ENCODE data around the gene C17orf78. TPM values are rescaled to one million over a fixed set of nuclear protein-coding genes. Genes with fewer than 3 reads are reported as not detected.

The C17orf78 gene
- not detected in 2 replicates for polyA plus RNA-seq (2012; rRNA removed)
- not detected in 2 replicates for polyA plus RNA-seq (2012; cell fraction: cytosol; rRNA removed)
- not detected in 2 replicates for polyA plus RNA-seq (2012; cell fraction: nucleus; rRNA removed)

DNA sequence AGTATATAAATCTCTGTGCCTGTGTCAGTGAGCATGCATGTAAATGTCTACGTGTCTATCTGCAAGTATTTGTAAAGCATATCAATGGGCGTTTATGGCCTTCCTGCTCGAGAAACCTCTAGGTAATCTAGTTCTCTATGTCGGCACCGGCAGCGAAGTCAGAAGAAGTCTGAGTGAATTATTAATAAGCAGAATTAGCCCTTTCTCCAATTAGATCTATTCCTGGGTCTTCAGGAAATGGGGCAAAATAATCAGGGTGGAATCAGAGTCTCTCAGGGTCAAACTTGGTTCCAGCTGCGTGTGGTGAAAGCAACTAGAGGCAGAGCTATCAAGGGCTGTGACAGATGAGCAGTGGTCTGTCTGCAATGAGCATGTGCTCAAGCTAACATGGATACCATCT is at the start of gene C17orf78:
Gene C17orf78, plus strand, starts transcription at position 280 of the 400 bp plus-strand sequence. Its CDS starts 108 bp downstream, at position 388.
- Histone ChIP-seq H3K27me3 (ENCODE audit: insufficient read depth) (no peaks in the 10 kb centered on the region), H4K20me1 (ENCODE audit: insufficient read depth) (no peaks in the 10 kb centered on the region), H3K4me1 (ENCODE audit: control insufficient read depth in 1 of 2, insufficient read depth in 2 of 2, low read depth in 1 of 2, low read length in 1 of 2) (no peaks in the 10 kb centered on the region), H3K79me2 (ENCODE audit: insufficient read depth) (no peaks in the 10 kb centered on the region), H3K9me2 (no peaks in the 10 kb centered on the region), H3F3A (replicated peaks; ENCODE audit: insufficient read depth) (peaks cover 8% of the 10 kb centered on the region), H3K36me3 (replicated peaks in 1 of 2; ENCODE audit: control insufficient read depth in 1 of 2, insufficient read depth in 2 of 2, low read length in 1 of 2) (no peaks in the 10 kb centered on the region), H2AFZ (ENCODE audit: low read depth) (no peak within 1 kb of the TSS), H3K27ac (ENCODE audit: low read depth in 2 of 2, low read length in 1 of 2) (no peak within 1 kb of the TSS), H3K9me3 (no peaks in the 10 kb centered on the region), H3K4me2 (no peak within 1 kb of the TSS), H3K9ac (no peak within 1 kb of the TSS), H3K4me3 (ENCODE audit: low read depth in 2 of 2, low read length in 1 of 2) (no peak within 1 kb of the TSS)
- DNase-seq: no peak
- WGBS (ENCODE audit: low lambda C conversion rate): 95% methylated on average over 7 of the region's 7 CpGs
- ChIA-PET CTCF (interaction anchor here (0.6 to 6.7 kb wide), 5 partner anchors 10 to 22 kb away, joined by 3 to 101 read pairs (median 7); no protein-coding TSS in a partner anchor), POLR2A (interaction anchor here (0.5 to 0.7 kb wide), 2 partner anchors 16 to 112 kb away, joined by 3 to 5 read pairs; no protein-coding TSS in a partner anchor)
- no peak for TF ChIP-seq FOXJ3 (CRISPR knock-in tag; IDR thresholded peaks at IDR 0.05)
- TF ChIP-seq GATA2 (CRISPR knock-in tag; IDR thresholded peaks at IDR 0.05): no peak
- no peak for TF ChIP-seq TAF1 (IDR thresholded peaks at IDR 0.05; ENCODE audit: borderline replicate concordance, low read depth, low read length)
- no peak for TF ChIP-seq FOXM1 (IDR thresholded peaks at IDR 0.05; ENCODE audit: low read depth)
- TF ChIP-seq MEF2A (IDR thresholded peaks at IDR 0.05; ENCODE audit: borderline replicate concordance, low read depth): no peak
- TF ChIP-seq, protein P1, sequence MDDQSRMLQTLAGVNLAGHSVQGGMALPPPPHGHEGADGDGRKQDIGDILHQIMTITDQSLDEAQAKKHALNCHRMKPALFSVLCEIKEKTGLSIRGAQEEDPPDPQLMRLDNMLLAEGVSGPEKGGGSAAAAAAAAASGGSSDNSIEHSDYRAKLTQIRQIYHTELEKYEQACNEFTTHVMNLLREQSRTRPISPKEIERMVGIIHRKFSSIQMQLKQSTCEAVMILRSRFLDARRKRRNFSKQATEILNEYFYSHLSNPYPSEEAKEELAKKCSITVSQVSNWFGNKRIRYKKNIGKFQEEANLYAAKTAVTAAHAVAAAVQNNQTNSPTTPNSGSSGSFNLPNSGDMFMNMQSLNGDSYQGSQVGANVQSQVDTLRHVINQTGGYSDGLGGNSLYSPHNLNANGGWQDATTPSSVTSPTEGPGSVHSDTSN (IDR thresholded peaks at IDR 0.05): no peak
- TF ChIP-seq SIN3A (IDR thresholded peaks at IDR 0.05; ENCODE audit: borderline replicate concordance, low read depth, low read length): no peak
- TF ChIP-seq NRF1 (IDR thresholded peaks at IDR 0.05; ENCODE audit: low read depth, low read length): no peak
- TF ChIP-seq, protein P2, sequence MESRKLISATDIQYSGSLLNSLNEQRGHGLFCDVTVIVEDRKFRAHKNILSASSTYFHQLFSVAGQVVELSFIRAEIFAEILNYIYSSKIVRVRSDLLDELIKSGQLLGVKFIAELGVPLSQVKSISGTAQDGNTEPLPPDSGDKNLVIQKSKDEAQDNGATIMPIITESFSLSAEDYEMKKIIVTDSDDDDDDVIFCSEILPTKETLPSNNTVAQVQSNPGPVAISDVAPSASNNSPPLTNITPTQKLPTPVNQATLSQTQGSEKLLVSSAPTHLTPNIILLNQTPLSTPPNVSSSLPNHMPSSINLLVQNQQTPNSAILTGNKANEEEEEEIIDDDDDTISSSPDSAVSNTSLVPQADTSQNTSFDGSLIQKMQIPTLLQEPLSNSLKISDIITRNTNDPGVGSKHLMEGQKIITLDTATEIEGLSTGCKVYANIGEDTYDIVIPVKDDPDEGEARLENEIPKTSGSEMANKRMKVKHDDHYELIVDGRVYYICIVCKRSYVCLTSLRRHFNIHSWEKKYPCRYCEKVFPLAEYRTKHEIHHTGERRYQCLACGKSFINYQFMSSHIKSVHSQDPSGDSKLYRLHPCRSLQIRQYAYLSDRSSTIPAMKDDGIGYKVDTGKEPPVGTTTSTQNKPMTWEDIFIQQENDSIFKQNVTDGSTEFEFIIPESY (IDR thresholded peaks at IDR 0.05; ENCODE audit: borderline replicate concordance, low read depth): no peak
- no peak for TF ChIP-seq FOSL2 (IDR thresholded peaks at IDR 0.05; ENCODE audit: borderline replicate concordance, low read depth)
- TF ChIP-seq, protein P3, sequence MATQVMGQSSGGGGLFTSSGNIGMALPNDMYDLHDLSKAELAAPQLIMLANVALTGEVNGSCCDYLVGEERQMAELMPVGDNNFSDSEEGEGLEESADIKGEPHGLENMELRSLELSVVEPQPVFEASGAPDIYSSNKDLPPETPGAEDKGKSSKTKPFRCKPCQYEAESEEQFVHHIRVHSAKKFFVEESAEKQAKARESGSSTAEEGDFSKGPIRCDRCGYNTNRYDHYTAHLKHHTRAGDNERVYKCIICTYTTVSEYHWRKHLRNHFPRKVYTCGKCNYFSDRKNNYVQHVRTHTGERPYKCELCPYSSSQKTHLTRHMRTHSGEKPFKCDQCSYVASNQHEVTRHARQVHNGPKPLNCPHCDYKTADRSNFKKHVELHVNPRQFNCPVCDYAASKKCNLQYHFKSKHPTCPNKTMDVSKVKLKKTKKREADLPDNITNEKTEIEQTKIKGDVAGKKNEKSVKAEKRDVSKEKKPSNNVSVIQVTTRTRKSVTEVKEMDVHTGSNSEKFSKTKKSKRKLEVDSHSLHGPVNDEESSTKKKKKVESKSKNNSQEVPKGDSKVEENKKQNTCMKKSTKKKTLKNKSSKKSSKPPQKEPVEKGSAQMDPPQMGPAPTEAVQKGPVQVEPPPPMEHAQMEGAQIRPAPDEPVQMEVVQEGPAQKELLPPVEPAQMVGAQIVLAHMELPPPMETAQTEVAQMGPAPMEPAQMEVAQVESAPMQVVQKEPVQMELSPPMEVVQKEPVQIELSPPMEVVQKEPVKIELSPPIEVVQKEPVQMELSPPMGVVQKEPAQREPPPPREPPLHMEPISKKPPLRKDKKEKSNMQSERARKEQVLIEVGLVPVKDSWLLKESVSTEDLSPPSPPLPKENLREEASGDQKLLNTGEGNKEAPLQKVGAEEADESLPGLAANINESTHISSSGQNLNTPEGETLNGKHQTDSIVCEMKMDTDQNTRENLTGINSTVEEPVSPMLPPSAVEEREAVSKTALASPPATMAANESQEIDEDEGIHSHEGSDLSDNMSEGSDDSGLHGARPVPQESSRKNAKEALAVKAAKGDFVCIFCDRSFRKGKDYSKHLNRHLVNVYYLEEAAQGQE (IDR thresholded peaks at IDR 0.05; ENCODE audit: low read depth, low read length): no peak
- no peak for TF ChIP-seq RCOR1 (IDR thresholded peaks at IDR 0.05; ENCODE audit: low read length)
- no peak for TF ChIP-seq ELF1 (IDR thresholded peaks at IDR 0.05)
- TF ChIP-seq JUND (IDR thresholded peaks at IDR 0.05): no peak
- TF ChIP-seq MXI1 (IDR thresholded peaks at IDR 0.05; ENCODE audit: low read depth, low read length): no peak
- TF ChIP-seq, protein P4, sequence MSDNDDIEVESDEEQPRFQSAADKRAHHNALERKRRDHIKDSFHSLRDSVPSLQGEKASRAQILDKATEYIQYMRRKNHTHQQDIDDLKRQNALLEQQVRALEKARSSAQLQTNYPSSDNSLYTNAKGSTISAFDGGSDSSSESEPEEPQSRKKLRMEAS (IDR thresholded peaks at IDR 0.05; ENCODE audit: low read depth): no peak
- TF ChIP-seq, protein P5, sequence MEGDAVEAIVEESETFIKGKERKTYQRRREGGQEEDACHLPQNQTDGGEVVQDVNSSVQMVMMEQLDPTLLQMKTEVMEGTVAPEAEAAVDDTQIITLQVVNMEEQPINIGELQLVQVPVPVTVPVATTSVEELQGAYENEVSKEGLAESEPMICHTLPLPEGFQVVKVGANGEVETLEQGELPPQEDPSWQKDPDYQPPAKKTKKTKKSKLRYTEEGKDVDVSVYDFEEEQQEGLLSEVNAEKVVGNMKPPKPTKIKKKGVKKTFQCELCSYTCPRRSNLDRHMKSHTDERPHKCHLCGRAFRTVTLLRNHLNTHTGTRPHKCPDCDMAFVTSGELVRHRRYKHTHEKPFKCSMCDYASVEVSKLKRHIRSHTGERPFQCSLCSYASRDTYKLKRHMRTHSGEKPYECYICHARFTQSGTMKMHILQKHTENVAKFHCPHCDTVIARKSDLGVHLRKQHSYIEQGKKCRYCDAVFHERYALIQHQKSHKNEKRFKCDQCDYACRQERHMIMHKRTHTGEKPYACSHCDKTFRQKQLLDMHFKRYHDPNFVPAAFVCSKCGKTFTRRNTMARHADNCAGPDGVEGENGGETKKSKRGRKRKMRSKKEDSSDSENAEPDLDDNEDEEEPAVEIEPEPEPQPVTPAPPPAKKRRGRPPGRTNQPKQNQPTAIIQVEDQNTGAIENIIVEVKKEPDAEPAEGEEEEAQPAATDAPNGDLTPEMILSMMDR (IDR thresholded peaks at IDR 0.05): no peak
- no peak for TF ChIP-seq NFIC (IDR thresholded peaks at IDR 0.05; ENCODE audit: borderline replicate concordance)
- no peak for TF ChIP-seq TEAD4 (IDR thresholded peaks at IDR 0.05; ENCODE audit: borderline replicate concordance, insufficient read depth)
- no peak for TF ChIP-seq SMC3 (IDR thresholded peaks at IDR 0.05; ENCODE audit: low read depth, low read length)

Measured in SK-N-SH (cell line).